Osteocyte (in vitro differentiated cells): ENCODE data around the gene KCNJ16. TPM values are rescaled to one million over a fixed set of nuclear protein-coding genes. Genes with fewer than 3 reads are reported as not detected.
"Not testable (repeated sequence)": the region's sequence is repeated elsewhere in the genome, so short reads cannot be mapped to it uniquely, and the experiment has no call there.

Source experiments
- DNase-seq: peaks from one replicate; pipeline ENCODE4 v3.0.0; 2021; ENCODE audit warnings: mixed read lengths; ENCODE audit not compliant: unreplicated experiment; ENCODE audit errors: extremely low spot score
- H3K27ac Mint-ChIP-seq: one replicate; pipeline ENCODE4 v1.8.0; 2021; ENCODE audit warnings: mild to moderate bottlenecking, mixed read lengths; ENCODE audit not compliant: unreplicated experiment
- H3K27me3 Mint-ChIP-seq: one replicate; pipeline ENCODE4 v1.8.0; 2021; ENCODE audit warnings: mixed read lengths; ENCODE audit not compliant: unreplicated experiment
- H3K36me3 Mint-ChIP-seq: one replicate; pipeline ENCODE4 v1.8.0; 2021; ENCODE audit warnings: mixed read lengths; ENCODE audit not compliant: unreplicated experiment
- H3K4me1 Mint-ChIP-seq: one replicate; pipeline ENCODE4 v1.8.0; 2021; ENCODE audit warnings: mixed read lengths; ENCODE audit not compliant: unreplicated experiment
- H3K4me3 Mint-ChIP-seq: one replicate; pipeline ENCODE4 v1.8.0; 2021; ENCODE audit warnings: mild to moderate bottlenecking, moderate library complexity, mixed read lengths; ENCODE audit not compliant: unreplicated experiment
- H3K9me3 Mint-ChIP-seq: one replicate; pipeline ENCODE4 v1.8.0; 2021; ENCODE audit warnings: mixed read lengths; ENCODE audit not compliant: unreplicated experiment
- CTCF ChIP-seq: fragments of 200-600 bp; sonication (generic); IDR thresholded peaks from 2 replicates; pipeline ENCODE4 v1.5.0; 2021; ENCODE audit warnings: antibody characterized with exemption, mild to moderate bottlenecking, moderate library complexity
- total RNA-seq: library from RNA; stranded (reverse); gene quantifications from 2 replicates; pipeline ENCODE4 v1.2.1, GENCODE V29; 2021

The KCNJ16 gene
- total RNA-seq, 1 donor from 2014 or later = not detected

- H3K27ac Mint-ChIP-seq = no peak overlapping the region
Measured at GRCh38 chr17:70041540-70041939, 33.5 kb upstream of the KCNJ16 start.

GRCh38 chr17:70045780-70046179 is 29.2 kb upstream of the KCNJ16 start:
- not testable (repeated sequence) for H3K36me3 Mint-ChIP-seq, H3K27ac Mint-ChIP-seq, H3K27me3 Mint-ChIP-seq, H3K4me1 Mint-ChIP-seq, H3K4me3 Mint-ChIP-seq, DNase-seq, H3K9me3 Mint-ChIP-seq

More at GRCh38 chr17:70041540-70041939, 33.5 kb upstream of the KCNJ16 start:
- H3K4me1 Mint-ChIP-seq = no peaks in the 10 kb centered on the region
- H3K36me3 Mint-ChIP-seq = no peaks in the 10 kb centered on the region
- no peaks in the 10 kb centered on the region for H3K27me3 Mint-ChIP-seq
- TF ChIP-seq CTCF = no peak
- no peaks in the 10 kb centered on the region for H3K9me3 Mint-ChIP-seq
- no peak overlapping the region for H3K4me3 Mint-ChIP-seq
- DNase-seq = no peak

- Mint-ChIP-seq H3K4me3 (no peak overlapping the region), H3K36me3 (no peaks in the 10 kb centered on the region), H3K27ac (no peak overlapping the region), H3K4me1 (peaks cover 4% of the 10 kb centered on the region), H3K27me3 (no peaks in the 10 kb centered on the region), H3K9me3 (no peaks in the 10 kb centered on the region)
- no peak for DNase-seq
- TF ChIP-seq CTCF = no peak
Measured at GRCh38 chr17:70047619-70048419, 27.2 kb upstream of the KCNJ16 start.

GRCh38 chr17:70049801-70050591 is 25.0 kb upstream of the KCNJ16 start:
- Mint-ChIP-seq H3K36me3 (no peaks in the 10 kb centered on the region), H3K27me3 (no peaks in the 10 kb centered on the region), H3K9me3 (no peaks in the 10 kb centered on the region), H3K4me3 (no peak overlapping the region), H3K4me1 (peaks cover 4% of the 10 kb centered on the region), H3K27ac (no peak overlapping the region)
- DNase-seq = no peak
- no peak for TF ChIP-seq CTCF

GRCh38 chr17:70050931-70051330 is 24.1 kb upstream of the KCNJ16 start:
- Mint-ChIP-seq H3K27me3 (no peaks in the 10 kb centered on the region), H3K9me3 (no peaks in the 10 kb centered on the region), H3K27ac (no peak overlapping the region), H3K4me1 (peaks cover 4% of the 10 kb centered on the region), H3K4me3 (no peak overlapping the region), H3K36me3 (no peaks in the 10 kb centered on the region)
- no peak for TF ChIP-seq CTCF
- DNase-seq = no peak
